HepG2 (cell line): ENCODE results near the gene ARHGEF7. TPM values are rescaled to one million over a fixed set of nuclear protein-coding genes. Genes with fewer than 3 reads are reported as not detected.

Experiments
- ATAC-seq: fragments of 200-7000 bp; cut with Tn5 transposase; 3 replicates; pipeline ENCODE4 v1.9.1; 2020; ENCODE audit warnings: mild to moderate bottlenecking, moderate library complexity
- BruUV-seq: library from RNA; stranded (reverse); fragments of 400-500 nt; replicated peaks from 2 replicates; lab custom pipeline; 2021; lab: Mats Ljungman, UMichigan
- CTCF ChIA-PET: fragments of 300-600 bp; formaldehyde crosslinking; extraction: SDS; loops from one replicate; lab custom pipeline; 2021; ENCODE audit warnings: low total read pairs, inconsistent platforms, low intra/inter-chr PET ratio; lab: Yijun Ruan, JAX
- POLR2A ChIA-PET: fragments of 350-600 bp; sonication (Branson Sonifier 250); formaldehyde crosslinking; loops from one replicate; lab custom pipeline; 2020; ENCODE audit warnings: antibody characterized with exemption, inconsistent platforms; lab: Yijun Ruan, JAX
- DNase-seq: peaks from one replicate; pipeline ENCODE4 v3.0.0-alpha.2; 2015; ENCODE audit warnings: low spot score
- FAIRE-seq: peaks from 3 replicates; lab custom pipeline; 2011; peaks lifted over from hg19 to GRCh38; lab: Jason Lieb, UNC
- H2AFZ ChIP-seq: one replicate; pipeline ENCODE4 v1.6.1; 2011; ENCODE audit warnings: low read length, inconsistent platforms
- H3K27ac ChIP-seq: fragments of 300-600 bp; 3 replicates; pipeline ENCODE4 v1.8.0; 2011; ENCODE audit warnings: mixed run types, mild to moderate bottlenecking, mixed read lengths, low read length, inconsistent platforms; ENCODE audit not compliant: insufficient read depth; ENCODE audit errors: extremely low read length
- H3K27me3 ChIP-seq, 2 experiments: fragments of 200-600 bp in 1 of 2; 2 replicates in 1 of 2; 3 replicates in 1 of 2; pipeline versions ENCODE4 v1.6.0 to v1.8.0; 2011; ENCODE audit warnings: low read length in 2 of 2, mild to moderate bottlenecking in 2 of 2, moderate library complexity in 2 of 2, inconsistent platforms in 1 of 2; ENCODE audit not compliant: insufficient read depth in 2 of 2, control insufficient read depth in 1 of 2
- H3K36me3 ChIP-seq, 2 experiments: fragments of 200-600 bp in 1 of 2; replicated peaks in 1 of 2; 2 replicates in 1 of 2; 3 replicates in 1 of 2; pipeline versions ENCODE4 v1.5.1 to v1.8.0; 2011; ENCODE audit warnings: low read length in 2 of 2, inconsistent platforms in 1 of 2; ENCODE audit not compliant: insufficient read depth in 2 of 2, control insufficient read depth in 1 of 2
- H3K4me1 ChIP-seq: 2 replicates; pipeline ENCODE4 v1.5.1; 2012; ENCODE audit warnings: low read length, inconsistent platforms; ENCODE audit not compliant: insufficient read depth
- H3K4me2 ChIP-seq: 2 replicates; pipeline ENCODE4 v1.6.0; 2011; ENCODE audit warnings: low read depth, low read length, inconsistent platforms
- H3K4me3 ChIP-seq, 3 experiments: fragments of 200-600 bp in 1 of 3; sonication (generic), shearing (Covaris generic) in 1 of 3; replicated peaks in 1 of 3; 2 replicates each; pipeline ENCODE4 v1.5.1; 2011 to 2016; ENCODE audit warnings: low read length in 3 of 3, inconsistent platforms in 2 of 3, low read depth in 2 of 3, mild to moderate bottlenecking in 2 of 3, control low read depth in 1 of 3, mixed read lengths in 1 of 3; ENCODE audit not compliant: insufficient read depth in 1 of 3
- H3K79me2 ChIP-seq: one replicate; pipeline ENCODE4 v1.6.1; 2011; ENCODE audit warnings: low read length, inconsistent platforms; ENCODE audit not compliant: insufficient read depth
- H3K9ac ChIP-seq: 2 replicates; pipeline ENCODE4 v1.6.0; 2011; ENCODE audit warnings: mild to moderate bottlenecking, low read depth, low read length, inconsistent platforms; ENCODE audit not compliant: insufficient read depth
- H3K9me3 ChIP-seq: 2 replicates; pipeline ENCODE4 v1.5.1; 2012; ENCODE audit warnings: mild to moderate bottlenecking, low read length
- H4K20me1 ChIP-seq: 2 replicates; pipeline ENCODE4 v1.6.0; 2011; ENCODE audit warnings: inconsistent platforms, mild to moderate bottlenecking, low read length, moderate library complexity; ENCODE audit not compliant: insufficient read depth
- AGO1 ChIP-seq: fragments of 200-400 bp; formaldehyde crosslinking; IDR thresholded peaks from 2 replicates; pipeline ENCODE4 v1.6.1; 2017; ENCODE audit warnings: mild to moderate bottlenecking, low read depth, low read length, moderate library complexity; ENCODE audit not compliant: poor library complexity, severe bottlenecking
- ARNT2 ChIP-seq: sonication (generic); formaldehyde crosslinking; IDR thresholded peaks from 2 replicates; pipeline ENCODE4 v1.8.0; 2022; ENCODE audit warnings: mild to moderate bottlenecking, low read depth, missing genetic modification reagents, moderate library complexity
- ARNTL ChIP-seq: sonication (generic); formaldehyde crosslinking; IDR thresholded peaks from 2 replicates; pipeline ENCODE4 v1.4.0; 2020; ENCODE audit warnings: mild to moderate bottlenecking, missing genetic modification reagents
- DNMT1 ChIP-seq: sonication (generic); formaldehyde crosslinking; IDR thresholded peaks from 2 replicates; pipeline ENCODE4 v1.5.1; 2020; ENCODE audit warnings: mild to moderate bottlenecking, missing genetic modification reagents
- FIP1L1 ChIP-seq: fragments of 200-400 bp; formaldehyde crosslinking; IDR thresholded peaks from 2 replicates; pipeline ENCODE4 v1.6.1; 2018; ENCODE audit warnings: low read depth, mild to moderate bottlenecking, low read length, moderate library complexity, borderline replicate concordance; ENCODE audit not compliant: insufficient read depth
- FLYWCH1 ChIP-seq: sonication (generic); formaldehyde crosslinking; IDR thresholded peaks from 2 replicates; pipeline ENCODE4 v1.8.1; 2023; ENCODE audit warnings: mild to moderate bottlenecking, missing genetic modification reagents
- KDM1A ChIP-seq: IDR thresholded peaks from 2 replicates; pipeline ENCODE4 v1.6.1; 2016; ENCODE audit warnings: missing compliant biosample characterization
- KLF16 ChIP-seq, 2 experiments: sonication (generic) in 1 of 2; formaldehyde crosslinking in 1 of 2; IDR thresholded peaks; 2 replicates each; pipeline versions ENCODE4 v1.6.1 to v1.8.0; 2016 to 2023; ENCODE audit warnings: missing genetic modification reagents in 2 of 2, missing compliant biosample characterization in 1 of 2
- NCOA1 ChIP-seq: sonication (generic); formaldehyde crosslinking; IDR thresholded peaks from 2 replicates; pipeline ENCODE4 v1.9.0; 2021; ENCODE audit warnings: missing genetic modification reagents
- NCOA5 ChIP-seq: sonication (generic); formaldehyde crosslinking; IDR thresholded peaks from 2 replicates; pipeline ENCODE4 v1.4.0; 2020; ENCODE audit warnings: missing genetic modification reagents
- ZBTB7B ChIP-seq: sonication (generic); formaldehyde crosslinking; IDR thresholded peaks from 2 replicates; pipeline ENCODE4 v1.4.0; 2020; ENCODE audit warnings: missing genetic modification reagents
- ZFP82 ChIP-seq: sonication (generic); formaldehyde crosslinking; IDR thresholded peaks from 2 replicates; pipeline ENCODE4 v1.5.1; 2020; ENCODE audit warnings: mild to moderate bottlenecking, missing genetic modification reagents, borderline replicate concordance
- ZKSCAN8 ChIP-seq: IDR thresholded peaks from 2 replicates; pipeline ENCODE4 v1.6.1; 2016; ENCODE audit warnings: borderline replicate concordance, missing genetic modification reagents, missing compliant biosample characterization
- ZNF335 ChIP-seq: sonication (generic); formaldehyde crosslinking; IDR thresholded peaks from 2 replicates; pipeline ENCODE4 v1.4.0; 2020; ENCODE audit warnings: missing genetic modification reagents
- ZNF577 ChIP-seq: sonication (generic); formaldehyde crosslinking; IDR thresholded peaks from 2 replicates; pipeline ENCODE4 v1.4.0; 2020; ENCODE audit warnings: mild to moderate bottlenecking, low read depth, missing genetic modification reagents, borderline replicate concordance
- WGBS: methylation state at CpG from one replicate; pipeline ENCODE4 v1.1.6; 2017; ENCODE audit warnings: low lambda C conversion rate; 5-methylcytosine and 5-hydroxymethylcytosine counted together
- in situ Hi-C: cut with HindIII; loops from 2 replicates; pipeline ENCODE4 v1.10.0; 2017; ENCODE audit warnings: low pct_unique_long_range_greater_than_20kb; ENCODE audit not compliant: extremely low pct_ligation_motif_present
- intact Hi-C: fragments of 100-400 bp; cut with micrococcal nuclease; formaldehyde crosslinking; loops from one replicate; pipeline ENCODE4 v1.10.0; 2022; ENCODE audit not compliant: unreplicated experiment
- polyA plus RNA-seq, 8 experiments: library from polyadenylated mRNA; depleted of rRNA in 3 of 8; stranded (reverse) in 7 of 8; unstranded in 1 of 8; fragments of >200 nt; fragmentation: Illumina TruSeq in 4 of 8; extraction: Trizol in 4 of 8; gene quantifications; 2 replicates each; pipeline versions ENCODE4 v1.2.1 to v1.2.3, GENCODE V29; 2011 to 2016; ENCODE audit warnings: low read depth in 4 of 8, missing spikeins in 1 of 8, mixed read lengths in 1 of 8; ENCODE audit not compliant: insufficient read depth in 1 of 8
- total RNA-seq, 5 experiments: library from RNA; depleted of rRNA; stranded (reverse); fragments of >200 nt; fragmentation: Illumina TruSeq; extraction: Trizol; gene quantifications; 2 replicates each; pipeline ENCODE4 v1.2.3, GENCODE V29; 2016; ENCODE audit warnings: low read depth in 1 of 5
- TF ChIP-seq, protein P1 (sequence below): sonication (generic); formaldehyde crosslinking; IDR thresholded peaks from 2 replicates; pipeline ENCODE4 v1.5.0; 2020; ENCODE audit warnings: missing genetic modification reagents
- TF ChIP-seq, protein P2 (sequence below): sonication (generic); formaldehyde crosslinking; IDR thresholded peaks from 2 replicates; pipeline ENCODE4 v1.4.0; 2020; ENCODE audit warnings: missing genetic modification reagents, mild to moderate bottlenecking, borderline replicate concordance
- TF ChIP-seq, protein P3 (sequence below): sonication (generic); formaldehyde crosslinking; IDR thresholded peaks from 2 replicates; pipeline ENCODE4 v1.5.0; 2020; ENCODE audit warnings: mild to moderate bottlenecking, missing genetic modification reagents

Gene ARHGEF7
- total and polyA plus RNA-seq, 2 of the 13 experiments (the other 11 are each of a cell fraction or from before 2014, with no cell fraction given), result 15.7 to 22.3 TPM

DNA sequence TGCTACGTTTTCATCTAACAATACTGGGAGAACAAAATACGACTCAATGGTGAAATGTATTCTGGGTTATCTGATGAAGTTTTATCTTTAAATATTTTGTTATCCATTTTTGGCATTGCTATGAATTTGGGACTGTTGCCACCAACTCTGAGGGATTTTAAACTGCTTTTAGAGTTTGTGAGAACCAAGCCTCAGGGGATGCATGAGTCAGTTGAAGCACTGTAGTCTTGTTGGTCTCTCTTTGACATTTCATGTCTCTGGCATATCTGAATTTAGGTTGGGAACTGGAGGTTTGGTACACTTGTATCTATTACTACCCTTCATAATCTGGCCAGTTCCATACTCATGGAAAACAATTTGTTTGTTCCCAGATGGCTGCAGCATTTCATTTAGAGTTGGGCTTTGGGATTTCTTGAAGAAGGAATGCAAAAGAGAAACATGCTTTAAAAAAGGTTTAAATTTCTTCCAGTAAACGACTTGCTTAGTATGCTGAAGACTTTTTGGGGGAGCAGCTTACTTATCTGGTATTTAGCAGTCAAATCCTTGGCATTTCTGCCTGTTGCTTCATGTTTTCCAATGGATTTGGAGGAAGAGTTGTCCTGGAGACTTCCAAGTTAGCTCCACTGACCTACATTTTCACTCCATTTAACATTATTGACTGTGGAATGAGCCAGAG, 28.9 kb downstream of the ARHGEF7 start (continued):
- TF ChIP-seq ZFP82, result no peak
- TF ChIP-seq NCOA5 (CRISPR knock-in tag), result no peak
- no peak for TF ChIP-seq ZNF577 (CRISPR knock-in tag)

DNA sequence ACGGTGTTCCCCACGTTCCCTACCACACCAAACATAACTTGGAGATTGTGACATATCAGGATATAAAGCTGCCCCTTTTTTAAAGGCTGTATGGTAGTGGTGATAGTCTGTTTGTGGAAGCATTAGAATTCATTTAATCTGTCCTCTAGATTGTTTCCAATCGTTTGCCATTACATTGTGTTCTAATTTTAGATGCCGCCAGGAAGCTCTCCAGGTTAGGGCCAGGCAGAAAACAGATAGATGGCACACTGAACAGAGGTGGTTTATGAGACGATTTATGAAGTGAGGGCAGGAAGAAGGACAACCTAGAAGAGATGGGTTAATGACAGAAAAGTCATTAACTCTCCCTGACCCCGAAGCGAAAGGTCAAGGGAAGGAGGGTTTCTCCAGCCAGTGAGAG, 30.0 kb downstream of the ARHGEF7 start:
- Histone ChIP-seq H4K20me1 (no peaks in the 10 kb centered on the region), H3K4me3 (no peak overlapping the region), H3K4me1 (peaks cover 8% of the 10 kb centered on the region), H3K9me3 (no peaks in the 10 kb centered on the region), H3K4me2 (no peak overlapping the region), H3K27ac (no peak overlapping the region), H3K36me3 (no peaks in the 10 kb centered on the region), H3K27me3 (peaks cover 1 to 43% of the 10 kb centered on the region in 2 experiments; a peak in 3 of 5 replicates), H3K9ac (no peak overlapping the region), H2AFZ (no peak overlapping the region), H3K79me2 (no peaks in the 10 kb centered on the region)
- ChIA-PET CTCF (no interaction called here), POLR2A (no interaction called here)
- ATAC-seq (no peak), DNase-seq (no peak), FAIRE-seq (no peak)
- WGBS, result 24% methylated on average over 7 of the region's 7 CpGs
- no TSS peak for BruUV-seq
- in situ Hi-C loops (no loop called here), intact Hi-C loops (no loop called here)
- TF ChIP-seq, protein P1, sequence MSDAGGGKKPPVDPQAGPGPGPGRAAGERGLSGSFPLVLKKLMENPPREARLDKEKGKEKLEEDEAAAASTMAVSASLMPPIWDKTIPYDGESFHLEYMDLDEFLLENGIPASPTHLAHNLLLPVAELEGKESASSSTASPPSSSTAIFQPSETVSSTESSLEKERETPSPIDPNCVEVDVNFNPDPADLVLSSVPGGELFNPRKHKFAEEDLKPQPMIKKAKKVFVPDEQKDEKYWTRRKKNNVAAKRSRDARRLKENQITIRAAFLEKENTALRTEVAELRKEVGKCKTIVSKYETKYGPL (CRISPR knock-in tag), result no peak
- no peak for TF ChIP-seq KLF16 (CRISPR knock-in tag; IDR thresholded peaks at IDR 0.05)
- TF ChIP-seq AGO1, result no peak
- no peak for TF ChIP-seq FLYWCH1 (CRISPR knock-in tag)
- no peak for TF ChIP-seq ARNT2 (CRISPR knock-in tag)
- TF ChIP-seq, protein P2, sequence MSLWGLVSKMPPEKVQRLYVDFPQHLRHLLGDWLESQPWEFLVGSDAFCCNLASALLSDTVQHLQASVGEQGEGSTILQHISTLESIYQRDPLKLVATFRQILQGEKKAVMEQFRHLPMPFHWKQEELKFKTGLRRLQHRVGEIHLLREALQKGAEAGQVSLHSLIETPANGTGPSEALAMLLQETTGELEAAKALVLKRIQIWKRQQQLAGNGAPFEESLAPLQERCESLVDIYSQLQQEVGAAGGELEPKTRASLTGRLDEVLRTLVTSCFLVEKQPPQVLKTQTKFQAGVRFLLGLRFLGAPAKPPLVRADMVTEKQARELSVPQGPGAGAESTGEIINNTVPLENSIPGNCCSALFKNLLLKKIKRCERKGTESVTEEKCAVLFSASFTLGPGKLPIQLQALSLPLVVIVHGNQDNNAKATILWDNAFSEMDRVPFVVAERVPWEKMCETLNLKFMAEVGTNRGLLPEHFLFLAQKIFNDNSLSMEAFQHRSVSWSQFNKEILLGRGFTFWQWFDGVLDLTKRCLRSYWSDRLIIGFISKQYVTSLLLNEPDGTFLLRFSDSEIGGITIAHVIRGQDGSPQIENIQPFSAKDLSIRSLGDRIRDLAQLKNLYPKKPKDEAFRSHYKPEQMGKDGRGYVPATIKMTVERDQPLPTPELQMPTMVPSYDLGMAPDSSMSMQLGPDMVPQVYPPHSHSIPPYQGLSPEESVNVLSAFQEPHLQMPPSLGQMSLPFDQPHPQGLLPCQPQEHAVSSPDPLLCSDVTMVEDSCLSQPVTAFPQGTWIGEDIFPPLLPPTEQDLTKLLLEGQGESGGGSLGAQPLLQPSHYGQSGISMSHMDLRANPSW (CRISPR knock-in tag), result no peak
- no peak for TF ChIP-seq NCOA1 (CRISPR knock-in tag)
- no peak for TF ChIP-seq KDM1A
- TF ChIP-seq ARNTL, result no peak
- TF ChIP-seq FIP1L1, result no peak
- TF ChIP-seq ZBTB7B (CRISPR knock-in tag), result no peak
- TF ChIP-seq DNMT1 (CRISPR knock-in tag), result no peak
- TF ChIP-seq ZNF335, result no peak
- TF ChIP-seq, protein P3, sequence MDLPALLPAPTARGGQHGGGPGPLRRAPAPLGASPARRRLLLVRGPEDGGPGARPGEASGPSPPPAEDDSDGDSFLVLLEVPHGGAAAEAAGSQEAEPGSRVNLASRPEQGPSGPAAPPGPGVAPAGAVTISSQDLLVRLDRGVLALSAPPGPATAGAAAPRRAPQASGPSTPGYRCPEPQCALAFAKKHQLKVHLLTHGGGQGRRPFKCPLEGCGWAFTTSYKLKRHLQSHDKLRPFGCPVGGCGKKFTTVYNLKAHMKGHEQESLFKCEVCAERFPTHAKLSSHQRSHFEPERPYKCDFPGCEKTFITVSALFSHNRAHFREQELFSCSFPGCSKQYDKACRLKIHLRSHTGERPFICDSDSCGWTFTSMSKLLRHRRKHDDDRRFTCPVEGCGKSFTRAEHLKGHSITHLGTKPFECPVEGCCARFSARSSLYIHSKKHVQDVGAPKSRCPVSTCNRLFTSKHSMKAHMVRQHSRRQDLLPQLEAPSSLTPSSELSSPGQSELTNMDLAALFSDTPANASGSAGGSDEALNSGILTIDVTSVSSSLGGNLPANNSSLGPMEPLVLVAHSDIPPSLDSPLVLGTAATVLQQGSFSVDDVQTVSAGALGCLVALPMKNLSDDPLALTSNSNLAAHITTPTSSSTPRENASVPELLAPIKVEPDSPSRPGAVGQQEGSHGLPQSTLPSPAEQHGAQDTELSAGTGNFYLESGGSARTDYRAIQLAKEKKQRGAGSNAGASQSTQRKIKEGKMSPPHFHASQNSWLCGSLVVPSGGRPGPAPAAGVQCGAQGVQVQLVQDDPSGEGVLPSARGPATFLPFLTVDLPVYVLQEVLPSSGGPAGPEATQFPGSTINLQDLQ (CRISPR knock-in tag), result no peak
- TF ChIP-seq ZKSCAN8, result no peak
